Measurements from ENCODE around the gene ADGRF5.

Gene ADGRF5, protein sequence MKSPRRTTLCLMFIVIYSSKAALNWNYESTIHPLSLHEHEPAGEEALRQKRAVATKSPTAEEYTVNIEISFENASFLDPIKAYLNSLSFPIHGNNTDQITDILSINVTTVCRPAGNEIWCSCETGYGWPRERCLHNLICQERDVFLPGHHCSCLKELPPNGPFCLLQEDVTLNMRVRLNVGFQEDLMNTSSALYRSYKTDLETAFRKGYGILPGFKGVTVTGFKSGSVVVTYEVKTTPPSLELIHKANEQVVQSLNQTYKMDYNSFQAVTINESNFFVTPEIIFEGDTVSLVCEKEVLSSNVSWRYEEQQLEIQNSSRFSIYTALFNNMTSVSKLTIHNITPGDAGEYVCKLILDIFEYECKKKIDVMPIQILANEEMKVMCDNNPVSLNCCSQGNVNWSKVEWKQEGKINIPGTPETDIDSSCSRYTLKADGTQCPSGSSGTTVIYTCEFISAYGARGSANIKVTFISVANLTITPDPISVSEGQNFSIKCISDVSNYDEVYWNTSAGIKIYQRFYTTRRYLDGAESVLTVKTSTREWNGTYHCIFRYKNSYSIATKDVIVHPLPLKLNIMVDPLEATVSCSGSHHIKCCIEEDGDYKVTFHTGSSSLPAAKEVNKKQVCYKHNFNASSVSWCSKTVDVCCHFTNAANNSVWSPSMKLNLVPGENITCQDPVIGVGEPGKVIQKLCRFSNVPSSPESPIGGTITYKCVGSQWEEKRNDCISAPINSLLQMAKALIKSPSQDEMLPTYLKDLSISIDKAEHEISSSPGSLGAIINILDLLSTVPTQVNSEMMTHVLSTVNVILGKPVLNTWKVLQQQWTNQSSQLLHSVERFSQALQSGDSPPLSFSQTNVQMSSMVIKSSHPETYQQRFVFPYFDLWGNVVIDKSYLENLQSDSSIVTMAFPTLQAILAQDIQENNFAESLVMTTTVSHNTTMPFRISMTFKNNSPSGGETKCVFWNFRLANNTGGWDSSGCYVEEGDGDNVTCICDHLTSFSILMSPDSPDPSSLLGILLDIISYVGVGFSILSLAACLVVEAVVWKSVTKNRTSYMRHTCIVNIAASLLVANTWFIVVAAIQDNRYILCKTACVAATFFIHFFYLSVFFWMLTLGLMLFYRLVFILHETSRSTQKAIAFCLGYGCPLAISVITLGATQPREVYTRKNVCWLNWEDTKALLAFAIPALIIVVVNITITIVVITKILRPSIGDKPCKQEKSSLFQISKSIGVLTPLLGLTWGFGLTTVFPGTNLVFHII (N-terminal part only)

DNA sequence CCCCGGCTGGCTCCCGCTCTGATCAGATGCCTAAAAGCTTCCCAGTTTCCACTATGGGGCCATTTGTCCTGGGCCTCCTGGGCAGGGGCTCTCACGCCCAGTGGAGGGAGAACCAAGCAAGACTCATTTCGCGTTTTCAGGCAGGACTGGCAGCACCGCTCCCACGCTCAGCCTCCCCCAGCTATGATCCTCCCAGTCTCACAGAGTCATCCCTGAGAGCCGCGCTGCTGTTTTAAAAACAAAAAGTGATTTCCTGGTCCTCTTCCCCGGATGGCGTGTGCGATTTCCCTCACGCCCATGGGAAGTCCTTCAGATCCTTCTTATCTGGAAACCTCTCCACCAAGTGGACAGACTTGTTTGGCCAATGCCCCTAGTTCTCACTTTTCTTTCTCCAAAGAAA lies at the start of gene ADGRF5:
TSS of gene ADGRF5 (minus strand) at position 208 of the 400 bp plus-strand sequence. CDS start 15,176 bp downstream, outside the sequence.
- TF ChIP-seq, protein P1, sequence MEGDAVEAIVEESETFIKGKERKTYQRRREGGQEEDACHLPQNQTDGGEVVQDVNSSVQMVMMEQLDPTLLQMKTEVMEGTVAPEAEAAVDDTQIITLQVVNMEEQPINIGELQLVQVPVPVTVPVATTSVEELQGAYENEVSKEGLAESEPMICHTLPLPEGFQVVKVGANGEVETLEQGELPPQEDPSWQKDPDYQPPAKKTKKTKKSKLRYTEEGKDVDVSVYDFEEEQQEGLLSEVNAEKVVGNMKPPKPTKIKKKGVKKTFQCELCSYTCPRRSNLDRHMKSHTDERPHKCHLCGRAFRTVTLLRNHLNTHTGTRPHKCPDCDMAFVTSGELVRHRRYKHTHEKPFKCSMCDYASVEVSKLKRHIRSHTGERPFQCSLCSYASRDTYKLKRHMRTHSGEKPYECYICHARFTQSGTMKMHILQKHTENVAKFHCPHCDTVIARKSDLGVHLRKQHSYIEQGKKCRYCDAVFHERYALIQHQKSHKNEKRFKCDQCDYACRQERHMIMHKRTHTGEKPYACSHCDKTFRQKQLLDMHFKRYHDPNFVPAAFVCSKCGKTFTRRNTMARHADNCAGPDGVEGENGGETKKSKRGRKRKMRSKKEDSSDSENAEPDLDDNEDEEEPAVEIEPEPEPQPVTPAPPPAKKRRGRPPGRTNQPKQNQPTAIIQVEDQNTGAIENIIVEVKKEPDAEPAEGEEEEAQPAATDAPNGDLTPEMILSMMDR (IDR thresholded peaks at IDR 0.05; ENCODE audit: low read depth, low read length) = no peak
- DNase-seq (ENCODE audit: extremely low read depth, low read depth) = no peak

DNA sequence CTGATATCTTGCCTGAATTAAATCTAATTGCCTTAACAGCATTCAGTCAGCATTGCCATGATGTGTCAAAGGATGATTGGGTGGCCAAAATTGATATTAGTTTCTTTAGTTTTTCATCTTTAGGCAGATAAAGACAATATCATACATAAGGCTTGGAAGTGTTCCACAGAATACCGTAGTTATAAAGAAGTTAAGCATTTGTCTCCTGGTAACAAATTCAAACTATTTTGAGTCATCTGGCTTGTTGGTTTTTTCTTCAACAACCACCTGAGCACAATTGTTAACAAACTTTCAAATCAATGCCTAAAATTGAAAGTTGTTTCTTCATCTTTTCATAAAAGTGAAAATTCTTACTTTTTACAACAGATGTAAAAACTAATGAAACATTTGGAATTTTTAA lies 47.5 kb upstream of the ADGRF5 start:
- TF ChIP-seq, protein P1 (IDR thresholded peaks at IDR 0.05; ENCODE audit: low read depth, low read length) = no peak

DNA sequence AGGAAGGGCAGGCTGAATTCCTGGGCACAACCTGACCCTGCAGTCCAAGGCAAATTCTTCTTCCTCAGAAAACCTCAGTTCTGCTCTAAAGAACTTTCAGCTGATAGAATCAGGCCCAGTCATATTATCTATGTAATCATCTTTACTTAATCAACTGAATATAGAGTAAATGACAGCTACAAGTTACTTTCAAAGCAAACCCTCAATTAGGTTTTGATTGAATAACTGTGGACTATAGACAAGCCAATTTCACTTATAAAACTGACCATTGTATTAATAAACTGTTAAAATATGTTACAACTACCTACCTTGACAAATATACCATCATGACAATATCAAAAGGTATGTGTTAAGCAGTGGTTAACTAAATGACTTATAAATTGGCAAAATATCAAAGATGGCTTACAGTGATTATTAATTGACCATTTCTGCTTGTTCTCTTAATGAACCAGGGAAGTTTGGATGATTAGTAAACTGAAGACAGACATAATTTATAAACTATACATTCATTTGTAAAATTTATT lies 46.1 kb upstream of the ADGRF5 start:
- TF ChIP-seq, protein P1 (IDR thresholded peaks at IDR 0.05; ENCODE audit: low read depth, low read length) = no peak
- no peak for DNase-seq (ENCODE audit: extremely low read depth, low read depth)

More for the DNA sequence above, 47.5 kb upstream of the ADGRF5 start:
- no peak for DNase-seq (ENCODE audit: extremely low read depth, low read depth)

DNA sequence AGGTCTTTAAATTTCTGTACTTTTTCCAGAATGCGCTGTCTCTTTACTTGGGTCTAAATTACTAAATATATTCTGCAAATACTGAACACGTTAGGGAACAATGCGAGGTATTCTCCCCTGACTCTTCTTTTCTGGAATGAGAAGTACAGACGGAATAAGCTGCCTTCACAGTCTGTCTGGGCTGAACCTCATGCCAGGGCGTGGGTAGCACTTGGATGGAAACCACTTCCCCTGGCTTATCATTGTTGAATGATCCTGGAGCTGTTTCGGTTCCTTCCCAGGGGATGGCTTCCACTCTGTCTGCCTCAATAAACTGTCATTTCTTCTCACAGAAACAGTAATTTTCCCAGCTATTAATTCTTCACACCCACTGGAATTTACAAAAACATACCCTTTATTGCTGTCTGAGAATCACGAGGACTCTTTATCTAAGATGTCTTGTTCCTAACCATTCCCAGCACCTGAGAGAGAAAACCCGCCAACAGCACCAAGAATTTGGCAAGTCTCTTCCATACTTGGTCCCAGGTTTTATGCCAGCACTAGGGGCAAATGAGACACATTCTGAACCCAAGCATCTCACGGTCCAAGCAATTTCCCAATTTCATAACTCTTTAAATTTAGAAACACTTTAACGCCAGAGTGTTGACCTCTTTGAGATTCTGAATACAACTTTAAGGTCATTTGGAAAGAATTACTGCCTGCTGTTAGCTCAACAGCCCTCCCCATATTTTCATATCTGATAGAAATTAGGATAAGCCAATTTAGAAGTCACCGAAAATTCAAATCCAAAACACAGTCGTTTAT lies 43.2 kb upstream of the ADGRF5 start:
- DNase-seq (ENCODE audit: extremely low read depth, low read depth) = no peak
- TF ChIP-seq, protein P1 (IDR thresholded peaks at IDR 0.05; ENCODE audit: low read depth, low read length) = no peak

DNA sequence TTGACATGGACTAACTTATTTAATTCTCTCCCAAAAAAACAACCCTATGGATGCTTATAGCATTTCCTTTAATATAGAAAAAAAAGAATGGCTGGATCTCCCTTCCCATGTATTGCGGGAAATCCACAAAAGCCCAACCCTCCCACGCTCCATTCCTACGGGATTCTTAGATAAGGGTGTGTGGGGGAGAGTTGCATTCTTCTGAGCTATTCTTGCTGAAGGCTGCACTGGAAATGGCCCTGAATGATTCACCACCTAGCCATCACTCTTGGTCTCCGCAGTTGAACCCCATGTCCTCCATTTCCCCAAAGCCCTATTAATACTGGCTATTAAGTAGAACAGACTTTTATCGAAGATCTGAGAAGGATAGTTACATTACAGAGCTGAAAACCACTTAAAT lies 41.9 kb upstream of the ADGRF5 start:
- no peak for DNase-seq (ENCODE audit: extremely low read depth, low read depth)
- TF ChIP-seq, protein P1 (IDR thresholded peaks at IDR 0.05; ENCODE audit: low read depth, low read length) = no peak

DNA sequence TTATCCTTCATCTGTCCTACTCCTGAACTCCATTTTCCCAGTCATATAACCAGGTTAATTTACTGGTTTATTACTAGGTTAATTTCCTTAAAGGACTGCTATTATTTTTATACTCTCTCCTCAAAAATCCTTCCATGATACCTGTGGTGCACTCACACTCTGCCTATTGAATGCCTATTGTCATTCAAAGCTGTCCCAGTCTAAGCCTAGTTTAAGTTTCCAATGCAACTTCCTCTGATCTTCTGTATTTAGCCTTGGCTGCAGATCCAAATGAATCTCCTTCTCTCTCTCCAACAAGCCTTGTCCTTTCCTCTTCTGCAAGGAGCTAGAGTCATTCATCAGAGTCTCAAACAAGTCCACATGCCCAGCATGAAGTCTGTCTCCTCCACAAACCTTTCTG lies 41.3 kb upstream of the ADGRF5 start:
- no peak for DNase-seq (ENCODE audit: extremely low read depth, low read depth)
- TF ChIP-seq, protein P1 (IDR thresholded peaks at IDR 0.05; ENCODE audit: low read depth, low read length) = no peak
